ENCODE data around the gene MYBPC2. TPM values are rescaled to one million over a fixed set of nuclear protein-coding genes. Genes with fewer than 3 reads are reported as not detected.

MYBPC2 gene
- total RNA-seq, 1 experiment from 2014 or later: not detected

GRCh38 chr19:50480281-50481111, 47.8 kb downstream of the MYBPC2 start:
- Mint-ChIP-seq H3K4me3 (ENCODE audit: unreplicated experiment) (no peak overlapping the region), H3K27me3 (ENCODE audit: insufficient read depth, unreplicated experiment) (no peaks in the 10 kb centered on the region), H3K36me3 (ENCODE audit: insufficient read depth, unreplicated experiment) (peaks cover 46% of the 10 kb centered on the region), H3K27ac (ENCODE audit: low read depth, unreplicated experiment) (peak overlapping the region; percentile 80), H3K4me1 (ENCODE audit: insufficient read depth, unreplicated experiment) (peaks cover 8% of the 10 kb centered on the region), H3K9me3 (ENCODE audit: unreplicated experiment) (no peaks in the 10 kb centered on the region)
- TF ChIP-seq, protein P1, sequence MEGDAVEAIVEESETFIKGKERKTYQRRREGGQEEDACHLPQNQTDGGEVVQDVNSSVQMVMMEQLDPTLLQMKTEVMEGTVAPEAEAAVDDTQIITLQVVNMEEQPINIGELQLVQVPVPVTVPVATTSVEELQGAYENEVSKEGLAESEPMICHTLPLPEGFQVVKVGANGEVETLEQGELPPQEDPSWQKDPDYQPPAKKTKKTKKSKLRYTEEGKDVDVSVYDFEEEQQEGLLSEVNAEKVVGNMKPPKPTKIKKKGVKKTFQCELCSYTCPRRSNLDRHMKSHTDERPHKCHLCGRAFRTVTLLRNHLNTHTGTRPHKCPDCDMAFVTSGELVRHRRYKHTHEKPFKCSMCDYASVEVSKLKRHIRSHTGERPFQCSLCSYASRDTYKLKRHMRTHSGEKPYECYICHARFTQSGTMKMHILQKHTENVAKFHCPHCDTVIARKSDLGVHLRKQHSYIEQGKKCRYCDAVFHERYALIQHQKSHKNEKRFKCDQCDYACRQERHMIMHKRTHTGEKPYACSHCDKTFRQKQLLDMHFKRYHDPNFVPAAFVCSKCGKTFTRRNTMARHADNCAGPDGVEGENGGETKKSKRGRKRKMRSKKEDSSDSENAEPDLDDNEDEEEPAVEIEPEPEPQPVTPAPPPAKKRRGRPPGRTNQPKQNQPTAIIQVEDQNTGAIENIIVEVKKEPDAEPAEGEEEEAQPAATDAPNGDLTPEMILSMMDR (IDR thresholded peaks at IDR 0.05; ENCODE audit: unreplicated experiment): no peak
- no peak for DNase-seq (ENCODE audit: unreplicated experiment)
- BruUV-seq (replicated peaks): no TSS peak
- intact Hi-C loops (cut with micrococcal nuclease): no loop called here
- POLR2A ChIA-PET: interaction anchor here (1.8 kb wide), 1 partner anchor 31 kb away, joined by 4 read pairs; the partner anchor contains the start of gene JOSD2
- CTCF ChIA-PET: no interaction called here

- Mint-ChIP-seq H3K36me3 (ENCODE audit: insufficient read depth, unreplicated experiment) (peaks cover 39% of the 10 kb centered on the region), H3K27me3 (ENCODE audit: insufficient read depth, unreplicated experiment) (no peaks in the 10 kb centered on the region), H3K4me1 (ENCODE audit: insufficient read depth, unreplicated experiment) (peaks cover 7% of the 10 kb centered on the region), H3K4me3 (ENCODE audit: unreplicated experiment) (no peak overlapping the region), H3K9me3 (ENCODE audit: unreplicated experiment) (no peaks in the 10 kb centered on the region), H3K27ac (ENCODE audit: low read depth, unreplicated experiment) (peak overlapping the region; percentile 80)
- intact Hi-C loops (cut with micrococcal nuclease): no loop called here
- BruUV-seq (replicated peaks): no TSS peak
- ChIA-PET CTCF (no interaction called here), POLR2A (no interaction called here)
- TF ChIP-seq, protein P1 (IDR thresholded peaks at IDR 0.05; ENCODE audit: unreplicated experiment): no peak
- DNase-seq (ENCODE audit: unreplicated experiment): no peak
These were observed 48.9 kb downstream of the MYBPC2 start for GRCh38 chr19:50481351-50482149.

DNA sequence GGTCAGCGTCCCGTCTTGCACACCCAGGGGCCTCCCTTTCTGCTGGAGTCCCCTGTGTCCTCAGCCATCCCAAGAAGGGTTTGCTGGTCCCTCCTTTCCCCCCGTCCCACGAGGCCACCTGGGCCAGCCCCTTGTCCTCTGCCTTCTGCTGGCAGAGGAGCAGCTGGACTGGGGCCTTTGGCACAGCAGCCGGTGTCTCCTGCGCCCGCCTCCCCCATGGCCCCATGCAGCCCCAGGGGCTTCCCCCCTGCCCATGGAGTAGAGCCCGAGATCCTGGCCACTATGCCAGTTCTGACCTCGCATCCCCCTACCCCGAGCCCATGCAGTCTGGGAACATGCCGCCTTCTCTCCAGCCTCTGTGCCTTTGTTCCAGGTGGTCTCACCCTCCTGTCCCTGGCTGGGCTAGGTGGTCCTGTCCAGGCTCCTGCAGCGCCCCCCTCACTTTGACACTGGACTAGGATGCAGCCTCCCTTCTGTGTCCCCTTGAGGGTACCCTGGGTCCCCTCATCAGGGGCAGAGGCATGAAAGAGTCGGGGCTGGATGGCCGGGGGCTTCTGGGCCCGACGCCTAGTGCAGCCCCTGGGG, 49.7 kb downstream of the MYBPC2 start:
- Mint-ChIP-seq H3K36me3 (ENCODE audit: insufficient read depth, unreplicated experiment) (peaks cover 34% of the 10 kb centered on the region), H3K4me1 (ENCODE audit: insufficient read depth, unreplicated experiment) (peaks cover 4% of the 10 kb centered on the region), H3K27ac (ENCODE audit: low read depth, unreplicated experiment) (no peak overlapping the region), H3K9me3 (ENCODE audit: unreplicated experiment) (no peaks in the 10 kb centered on the region), H3K4me3 (ENCODE audit: unreplicated experiment) (no peak overlapping the region), H3K27me3 (ENCODE audit: insufficient read depth, unreplicated experiment) (peaks cover 3% of the 10 kb centered on the region)
- intact Hi-C loops (cut with micrococcal nuclease): no loop called here
- POLR2A ChIA-PET: no interaction called here
- CTCF ChIA-PET: no interaction called here
- no peak for DNase-seq (ENCODE audit: unreplicated experiment)
- TF ChIP-seq, protein P1 (IDR thresholded peaks at IDR 0.05; ENCODE audit: unreplicated experiment): no peak
- BruUV-seq (replicated peaks): no TSS peak

GRCh38 chr19:50482916-50483315, 50.2 kb downstream of the MYBPC2 start:
- H3K9me3 Mint-ChIP-seq (ENCODE audit: unreplicated experiment): no peaks in the 10 kb centered on the region
- TF ChIP-seq, protein P1 (IDR thresholded peaks at IDR 0.05; ENCODE audit: unreplicated experiment): no peak
- H3K27ac Mint-ChIP-seq (ENCODE audit: low read depth, unreplicated experiment): no peak overlapping the region
- no peak for DNase-seq (ENCODE audit: unreplicated experiment)
- intact Hi-C loops (cut with micrococcal nuclease): no loop called here
- H3K36me3 Mint-ChIP-seq (ENCODE audit: insufficient read depth, unreplicated experiment): peaks cover 34% of the 10 kb centered on the region
- ChIA-PET CTCF (interaction anchor here (0.6 kb wide), 1 partner anchor 117 kb away, joined by 3 read pairs; no protein-coding TSS in a partner anchor), POLR2A (no interaction called here)
- peaks cover 8% of the 10 kb centered on the region for H3K27me3 Mint-ChIP-seq (ENCODE audit: insufficient read depth, unreplicated experiment)
- H3K4me3 Mint-ChIP-seq (ENCODE audit: unreplicated experiment): no peak overlapping the region
- no peaks in the 10 kb centered on the region for H3K4me1 Mint-ChIP-seq (ENCODE audit: insufficient read depth, unreplicated experiment)
- BruUV-seq (replicated peaks): TSS peak; percentile 63

All from MCF 10A (cell line).